WTC11 (cell line): ENCODE results near the gene SELPLG. TPM values are rescaled to one million over a fixed set of nuclear protein-coding genes. Genes with fewer than 3 reads are reported as not detected.

ENCODE experiments used
- ATAC-seq: fragments of 200-7000 bp; cut with Tn5 transposase; 2 replicates; pipeline ENCODE4 v1.10.0; 2021; ENCODE audit warnings: mild to moderate bottlenecking, moderate library complexity
- CTCF ChIA-PET: fragments of 300-600 bp; sonication (Branson Sonifier 250); formaldehyde crosslinking; loops from one replicate; lab custom pipeline; 2021; ENCODE audit warnings: antibody characterized with exemption; lab: Charles Lee
- POLR2A ChIA-PET: fragments of 350-600 bp; sonication (Branson Sonifier 250); formaldehyde crosslinking; loops from one replicate; lab custom pipeline; 2021; ENCODE audit warnings: antibody characterized with exemption; lab: Charles Lee
- DNase-seq: peaks from one replicate; pipeline ENCODE4 v3.0.0; 2021; ENCODE audit warnings: low spot score
- H3K27ac Mint-ChIP-seq: 2 replicates; pipeline ENCODE4 v1.8.0; 2021; ENCODE audit warnings: mixed read lengths
- H3K27me3 Mint-ChIP-seq: 2 replicates; pipeline ENCODE4 v1.8.0; 2021; ENCODE audit warnings: low read depth, mild to moderate bottlenecking, moderate library complexity, mixed read lengths
- H3K36me3 Mint-ChIP-seq: 2 replicates; pipeline ENCODE4 v1.8.0; 2021; ENCODE audit warnings: mixed read lengths
- H3K4me1 Mint-ChIP-seq: 2 replicates; pipeline ENCODE4 v1.8.0; 2022; ENCODE audit warnings: mixed read lengths
- H3K4me3 Mint-ChIP-seq: 2 replicates; pipeline ENCODE4 v1.8.0; 2021; ENCODE audit warnings: mild to moderate bottlenecking, moderate library complexity, mixed read lengths
- H3K9me3 Mint-ChIP-seq: 2 replicates; pipeline ENCODE4 v1.8.0; 2021; ENCODE audit warnings: mixed read lengths
- E2F1 ChIP-seq: sonication (generic); formaldehyde crosslinking; IDR thresholded peaks from 2 replicates; pipeline ENCODE4 v1.8.0; 2022; ENCODE audit warnings: mild to moderate bottlenecking, missing genetic modification reagents
- E2F5 ChIP-seq: sonication (generic); formaldehyde crosslinking; IDR thresholded peaks from 2 replicates; pipeline ENCODE4 v1.8.1; 2022; ENCODE audit warnings: mild to moderate bottlenecking, moderate library complexity, missing genetic modification reagents
- FOXP1 ChIP-seq: sonication (generic); formaldehyde crosslinking; IDR thresholded peaks from 2 replicates; pipeline ENCODE4 v1.8.0; 2022; ENCODE audit warnings: missing genetic modification reagents, mild to moderate bottlenecking, moderate library complexity, borderline replicate concordance
- GABPB1 ChIP-seq: sonication (generic); formaldehyde crosslinking; IDR thresholded peaks from 2 replicates; pipeline ENCODE4 v1.8.1; 2023; ENCODE audit warnings: mild to moderate bottlenecking, missing genetic modification reagents
- IRF2 ChIP-seq: sonication (generic); formaldehyde crosslinking; IDR thresholded peaks from 2 replicates; pipeline ENCODE4 v1.8.0; 2022; ENCODE audit warnings: low read depth, missing genetic modification reagents, borderline replicate concordance
- JAZF1 ChIP-seq: fragments of 250-450 bp; sonication (Bioruptor Pico); IDR thresholded peaks from 2 replicates; pipeline ENCODE4 v1.9.0; 2021; ENCODE audit warnings: moderate library complexity, mild to moderate bottlenecking, inconsistent platforms
- JUN ChIP-seq: sonication (generic); formaldehyde crosslinking; IDR thresholded peaks from 2 replicates; pipeline ENCODE4 v1.8.0; 2023; ENCODE audit warnings: mild to moderate bottlenecking, missing genetic modification reagents
- NR2C2 ChIP-seq: sonication (generic); formaldehyde crosslinking; IDR thresholded peaks from 2 replicates; pipeline ENCODE4 v1.8.0; 2022; ENCODE audit warnings: mild to moderate bottlenecking, missing genetic modification reagents
- NR3C1 ChIP-seq: sonication (generic); formaldehyde crosslinking; conservative IDR thresholded peaks from 2 replicates; pipeline ENCODE4 v1.8.1; 2023; ENCODE audit warnings: low read depth, mild to moderate bottlenecking, missing genetic modification reagents
- OVOL2 ChIP-seq: fragments of 250-450 bp; sonication (Bioruptor Pico); IDR thresholded peaks from 2 replicates; pipeline ENCODE4 v1.9.0; 2021; ENCODE audit warnings: mild to moderate bottlenecking, borderline replicate concordance
- PRDM15 ChIP-seq: sonication (generic); formaldehyde crosslinking; IDR thresholded peaks from 2 replicates; pipeline ENCODE4 v1.8.0; 2022; ENCODE audit warnings: missing genetic modification reagents
- PRRX2 ChIP-seq: fragments of 250-450 bp; sonication (Bioruptor Pico); IDR thresholded peaks from 2 replicates; pipeline ENCODE4 v1.8.0; 2021; ENCODE audit warnings: mild to moderate bottlenecking
- ZNF121 ChIP-seq: sonication (generic); formaldehyde crosslinking; IDR thresholded peaks from 2 replicates; pipeline ENCODE4 v1.8.0; 2023; ENCODE audit warnings: missing genetic modification reagents
- ZNF138 ChIP-seq: sonication (generic); formaldehyde crosslinking; conservative IDR thresholded peaks from 2 replicates; pipeline ENCODE4 v1.8.1; 2022; ENCODE audit warnings: mild to moderate bottlenecking, moderate library complexity, missing genetic modification reagents
- ZNF232 ChIP-seq: sonication (generic); formaldehyde crosslinking; IDR thresholded peaks from 2 replicates; pipeline ENCODE4 v1.8.0; 2022; ENCODE audit warnings: mild to moderate bottlenecking, missing genetic modification reagents
- ZNF423 ChIP-seq: fragments of 250-450 bp; sonication (Bioruptor Pico); IDR thresholded peaks from 2 replicates; pipeline ENCODE4 v2.1.2; 2022; ENCODE audit warnings: mild to moderate bottlenecking, moderate library complexity
- ZNF425 ChIP-seq: fragments of 250-450 bp; sonication (Bioruptor Pico); conservative IDR thresholded peaks from 2 replicates; pipeline ENCODE4 v1.9.0; 2021; ENCODE audit warnings: mild to moderate bottlenecking
- total RNA-seq: library from RNA; stranded (reverse); gene quantifications from 3 replicates; pipeline ENCODE4 v1.2.3, GENCODE V29; 2021
- TF ChIP-seq, protein P1 (sequence below): fragments of 250-450 bp; sonication (Bioruptor Pico); IDR thresholded peaks from 2 replicates; pipeline ENCODE4 v1.9.0; 2021; ENCODE audit warnings: moderate library complexity, mild to moderate bottlenecking, inconsistent platforms, borderline replicate concordance
- TF ChIP-seq, protein P2 (sequence below): sonication (generic); formaldehyde crosslinking; IDR thresholded peaks from 2 replicates; pipeline ENCODE4 v1.8.1; 2022; ENCODE audit warnings: low read depth, mild to moderate bottlenecking, moderate library complexity, missing genetic modification reagents, borderline replicate concordance
- TF ChIP-seq, protein P3 (sequence below): sonication (generic); formaldehyde crosslinking; IDR thresholded peaks from 2 replicates; pipeline ENCODE4 v1.8.0; 2022; ENCODE audit warnings: mild to moderate bottlenecking, missing genetic modification reagents
- TF ChIP-seq, protein P4 (sequence below): fragments of 250-450 bp; sonication (Bioruptor Pico); IDR thresholded peaks from 2 replicates; pipeline ENCODE4 v1.8.0; 2021; ENCODE audit warnings: mild to moderate bottlenecking

The SELPLG gene
- total RNA-seq, 1 experiment from 2014 or later, result 0.46 TPM

- no peaks in the 10 kb centered on the region for H3K36me3 Mint-ChIP-seq
- DNase-seq (no peak), ATAC-seq (no peak)
- H3K27ac Mint-ChIP-seq, result no peak overlapping the region
- CTCF ChIA-PET, result interaction anchor here (0.6 kb wide), 1 partner anchor 34 kb away, joined by 3 read pairs; no protein-coding TSS in a partner anchor
- TF ChIP-seq ZNF425 (CRISPR knock-in tag), result no peak
- peak; percentile 61 for TF ChIP-seq ZNF423 (CRISPR knock-in tag)
- no peak for TF ChIP-seq PRRX2 (CRISPR knock-in tag)
- no peak for TF ChIP-seq ZNF121
- TF ChIP-seq, protein P1, sequence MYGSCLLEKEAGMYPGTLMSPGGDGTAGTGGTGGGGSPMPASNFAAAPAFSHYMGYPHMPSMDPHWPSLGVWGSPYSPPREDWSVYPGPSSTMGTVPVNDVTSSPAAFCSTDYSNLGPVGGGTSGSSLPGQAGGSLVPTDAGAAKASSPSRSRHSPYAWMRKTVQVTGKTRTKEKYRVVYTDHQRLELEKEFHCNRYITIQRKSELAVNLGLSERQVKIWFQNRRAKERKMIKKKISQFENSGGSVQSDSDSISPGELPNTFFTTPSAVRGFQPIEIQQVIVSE (CRISPR knock-in tag), result no peak
- no peak for TF ChIP-seq E2F1 (CRISPR knock-in tag)
- TF ChIP-seq E2F5 (CRISPR knock-in tag), result no peak
- no peak for TF ChIP-seq IRF2 (CRISPR knock-in tag)
- no peak for TF ChIP-seq GABPB1 (CRISPR knock-in tag)
- TF ChIP-seq, all 79 proteins: peak for 1
- Mint-ChIP-seq H3K4me1 (peaks cover 6% of the 10 kb centered on the region), H3K9me3 (peaks cover 6% of the 10 kb centered on the region), H3K27me3 (no peaks in the 10 kb centered on the region), H3K4me3 (no peak overlapping the region)
- POLR2A ChIA-PET, result no interaction called here
These were observed 49.7 kb downstream of the SELPLG start for GRCh38 chr12:108583991-108584390.

DNA sequence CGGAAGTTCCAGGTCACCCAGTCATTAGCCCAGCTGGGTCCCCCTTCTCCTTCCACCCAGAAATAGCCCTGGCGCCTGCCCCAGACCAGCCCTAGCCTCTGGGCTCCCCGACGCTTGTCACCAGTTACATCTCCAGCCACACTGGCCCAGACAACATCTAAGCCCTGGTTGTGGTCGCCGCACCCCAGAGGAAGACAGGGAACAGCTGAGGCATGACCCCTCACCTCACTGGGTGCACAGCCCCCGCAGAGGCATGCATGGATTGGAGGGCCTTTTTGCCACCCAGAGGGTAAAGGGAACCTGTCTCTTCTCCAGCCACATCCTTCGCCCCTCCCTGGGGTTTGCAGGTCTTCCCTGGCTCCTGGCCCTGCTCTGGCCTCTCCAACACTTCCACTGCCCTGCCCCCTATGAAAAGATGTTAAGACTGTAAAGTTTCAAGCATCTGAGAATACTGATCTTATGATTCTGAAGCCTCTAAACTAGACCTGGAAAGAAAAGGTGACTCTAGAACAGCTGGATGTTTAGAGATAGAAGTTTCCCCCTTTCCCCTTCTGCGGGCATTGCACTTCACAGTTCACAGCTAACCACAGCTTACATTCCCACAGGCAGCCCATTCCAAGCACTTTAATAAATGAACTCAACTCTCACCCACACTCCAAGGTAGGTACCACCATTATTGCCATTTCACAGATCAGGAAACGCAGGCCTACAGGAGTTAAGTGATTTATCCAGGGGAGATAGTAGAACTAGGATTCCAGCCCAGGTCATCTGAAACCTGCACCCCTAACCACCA lies 50.5 kb downstream of the SELPLG start:
- no peaks in the 10 kb centered on the region for H3K36me3 Mint-ChIP-seq
- H3K4me1 Mint-ChIP-seq, result no peaks in the 10 kb centered on the region
- no peak for DNase-seq
- CTCF ChIA-PET, result interaction anchor here (0.6 kb wide), 1 partner anchor 35 kb away, joined by 3 read pairs; no protein-coding TSS in a partner anchor
- ATAC-seq, result no peak
- H3K27me3 Mint-ChIP-seq, result no peaks in the 10 kb centered on the region
- POLR2A ChIA-PET, result interaction anchor here (0.6 kb wide), 1 partner anchor 691 kb away, joined by 6 read pairs; no protein-coding TSS in a partner anchor
- peaks cover 14% of the 10 kb centered on the region for H3K9me3 Mint-ChIP-seq
- H3K4me3 Mint-ChIP-seq, result no peak overlapping the region
- H3K27ac Mint-ChIP-seq, result no peak overlapping the region
- TF ChIP-seq E2F5 (CRISPR knock-in tag), result no peak
- TF ChIP-seq JUN (CRISPR knock-in tag), result no peak
- no peak for TF ChIP-seq FOXP1
- TF ChIP-seq, protein P2, sequence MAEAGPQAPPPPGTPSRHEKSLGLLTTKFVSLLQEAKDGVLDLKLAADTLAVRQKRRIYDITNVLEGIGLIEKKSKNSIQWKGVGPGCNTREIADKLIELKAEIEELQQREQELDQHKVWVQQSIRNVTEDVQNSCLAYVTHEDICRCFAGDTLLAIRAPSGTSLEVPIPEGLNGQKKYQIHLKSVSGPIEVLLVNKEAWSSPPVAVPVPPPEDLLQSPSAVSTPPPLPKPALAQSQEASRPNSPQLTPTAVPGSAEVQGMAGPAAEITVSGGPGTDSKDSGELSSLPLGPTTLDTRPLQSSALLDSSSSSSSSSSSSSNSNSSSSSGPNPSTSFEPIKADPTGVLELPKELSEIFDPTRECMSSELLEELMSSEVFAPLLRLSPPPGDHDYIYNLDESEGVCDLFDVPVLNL (CRISPR knock-in tag), result no peak
- no peak for TF ChIP-seq ZNF232
- no peak for TF ChIP-seq PRRX2 (CRISPR knock-in tag)
- TF ChIP-seq NR2C2, result no peak
- TF ChIP-seq, protein P3, sequence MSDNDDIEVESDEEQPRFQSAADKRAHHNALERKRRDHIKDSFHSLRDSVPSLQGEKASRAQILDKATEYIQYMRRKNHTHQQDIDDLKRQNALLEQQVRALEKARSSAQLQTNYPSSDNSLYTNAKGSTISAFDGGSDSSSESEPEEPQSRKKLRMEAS (CRISPR knock-in tag), result no peak
- TF ChIP-seq PRDM15 (CRISPR knock-in tag), result no peak
- TF ChIP-seq, protein P4, sequence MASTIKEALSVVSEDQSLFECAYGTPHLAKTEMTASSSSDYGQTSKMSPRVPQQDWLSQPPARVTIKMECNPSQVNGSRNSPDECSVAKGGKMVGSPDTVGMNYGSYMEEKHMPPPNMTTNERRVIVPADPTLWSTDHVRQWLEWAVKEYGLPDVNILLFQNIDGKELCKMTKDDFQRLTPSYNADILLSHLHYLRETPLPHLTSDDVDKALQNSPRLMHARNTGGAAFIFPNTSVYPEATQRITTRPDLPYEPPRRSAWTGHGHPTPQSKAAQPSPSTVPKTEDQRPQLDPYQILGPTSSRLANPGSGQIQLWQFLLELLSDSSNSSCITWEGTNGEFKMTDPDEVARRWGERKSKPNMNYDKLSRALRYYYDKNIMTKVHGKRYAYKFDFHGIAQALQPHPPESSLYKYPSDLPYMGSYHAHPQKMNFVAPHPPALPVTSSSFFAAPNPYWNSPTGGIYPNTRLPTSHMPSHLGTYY (CRISPR knock-in tag), result no peak
- TF ChIP-seq OVOL2 (CRISPR knock-in tag), result no peak
- TF ChIP-seq NR3C1, result no peak
- TF ChIP-seq JAZF1 (CRISPR knock-in tag), result no peak
- TF ChIP-seq ZNF138 (CRISPR knock-in tag), result no peak
- no peak for TF ChIP-seq ZNF423 (CRISPR knock-in tag)
